BE2C (cell line): ENCODE measurements around the gene WNT7B.
"Not testable (repeated sequence)": the region's sequence is repeated elsewhere in the genome, so short reads cannot be mapped to it uniquely, and the experiment has no call there.

Experiments
- DNase-seq: peaks from one replicate; pipeline ENCODE4 v3.0.0-alpha.2; 2020
- H3K27me3 ChIP-seq: fragments of 250-450 bp; sonication (Bioruptor Pico); 2 replicates; pipeline ENCODE4 v1.5.1; 2020; ENCODE audit warnings: mild to moderate bottlenecking
- H3K36me3 ChIP-seq: fragments of 250-450 bp; sonication (Bioruptor Pico); 2 replicates; pipeline ENCODE4 v1.5.1; 2020; ENCODE audit warnings: mild to moderate bottlenecking
- H3K4me1 ChIP-seq: fragments of 250-450 bp; sonication (Bioruptor Pico); 2 replicates; pipeline ENCODE4 v1.5.1; 2020
- H3K4me3 ChIP-seq: 2 replicates; pipeline ENCODE4 v1.5.1; 2011; ENCODE audit warnings: low read depth, low read length
- H3K9me3 ChIP-seq: fragments of 250-450 bp; sonication (Bioruptor Pico); 2 replicates; pipeline ENCODE4 v1.5.1; 2020
- CTCF ChIP-seq: IDR thresholded peaks from 2 replicates; pipeline ENCODE4 v1.5.1; 2012; ENCODE audit warnings: mild to moderate bottlenecking, low read depth, low read length

The WNT7B gene

GRCh38 chr22:46008836-46009596, 32.1 kb upstream of the WNT7B start:
- H3K9me3 ChIP-seq: no peaks in the 10 kb centered on the region
- TF ChIP-seq CTCF: no peak
- no peaks in the 10 kb centered on the region for H3K36me3 ChIP-seq
- peaks cover 49% of the 10 kb centered on the region for H3K4me1 ChIP-seq
- no peaks in the 10 kb centered on the region for H3K27me3 ChIP-seq
- H3K4me3 ChIP-seq: no peak overlapping the region
- no peak for DNase-seq

- no peaks in the 10 kb centered on the region for H3K9me3 ChIP-seq
- H3K27me3 ChIP-seq: no peaks in the 10 kb centered on the region
- no peak for TF ChIP-seq CTCF
- no peaks in the 10 kb centered on the region for H3K36me3 ChIP-seq
- peak overlapping the region; percentile 44 for H3K4me3 ChIP-seq
- peaks cover 49% of the 10 kb centered on the region for H3K4me1 ChIP-seq
- DNase-seq: no peak
These were observed 31.3 kb upstream of the WNT7B start for GRCh38 chr22:46008291-46008690.

DNA sequence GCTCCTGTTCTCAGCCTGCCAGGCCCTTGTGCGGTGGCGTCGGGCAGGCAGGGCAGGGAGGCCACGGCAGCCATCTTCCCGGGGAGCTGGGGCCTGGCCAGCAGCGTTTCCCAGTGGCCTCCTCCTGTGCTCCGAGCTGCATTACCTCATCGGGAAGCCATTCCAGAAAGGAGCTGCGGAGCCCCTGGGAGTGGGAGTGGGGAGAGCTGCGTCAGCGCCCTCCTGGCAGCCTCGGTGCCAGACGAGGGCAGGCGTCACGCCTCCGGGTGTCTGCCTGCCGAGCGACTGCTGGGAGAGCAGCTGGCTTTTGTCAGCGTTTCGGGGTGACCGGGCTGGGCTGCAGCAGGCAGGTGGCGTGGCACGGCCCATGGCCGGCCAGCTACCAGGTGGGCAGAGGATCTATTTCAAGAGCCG, 30.9 kb upstream of the WNT7B start:
- Histone ChIP-seq H3K27me3 (no peaks in the 10 kb centered on the region), H3K4me1 (peaks cover 45% of the 10 kb centered on the region), H3K9me3 (no peaks in the 10 kb centered on the region), H3K4me3 (peak overlapping the region; percentile 44), H3K36me3 (no peaks in the 10 kb centered on the region)
- no peak for TF ChIP-seq CTCF
- DNase-seq: peak; percentile 93

GRCh38 chr22:46007003-46007847, 30.3 kb upstream of the WNT7B start:
- TF ChIP-seq CTCF: no peak
- H3K4me3 ChIP-seq: peak overlapping the region; percentile 44
- H3K27me3 ChIP-seq: no peaks in the 10 kb centered on the region
- H3K4me1 ChIP-seq: peaks cover 38% of the 10 kb centered on the region
- no peaks in the 10 kb centered on the region for H3K36me3 ChIP-seq
- no peaks in the 10 kb centered on the region for H3K9me3 ChIP-seq
- DNase-seq: peak; percentile 78

GRCh38 chr22:46006379-46007002, 29.5 kb upstream of the WNT7B start:
- Histone ChIP-seq H3K27me3 (no peaks in the 10 kb centered on the region), H3K9me3 (no peaks in the 10 kb centered on the region), H3K36me3 (no peaks in the 10 kb centered on the region), H3K4me3 (peak overlapping the region; percentile 44), H3K4me1 (peaks cover 36% of the 10 kb centered on the region)
- DNase-seq: peak; percentile 98
- TF ChIP-seq CTCF: peak; percentile 91

- not testable (repeated sequence) for H3K9me3 ChIP-seq, H3K27me3 ChIP-seq, DNase-seq, H3K36me3 ChIP-seq, H3K4me3 ChIP-seq
- peaks cover 33% of the 10 kb centered on the region for H3K4me1 ChIP-seq
These were observed 28.2 kb upstream of the WNT7B start for GRCh38 chr22:46005116-46005705.
